ENCODE data around the gene PPFIA1. TPM values are rescaled to one million over a fixed set of nuclear protein-coding genes. Genes with fewer than 3 reads are reported as not detected.

The PPFIA1 gene
- total and polyA plus RNA-seq, 2 donors (not counting 1 experiment from before 2014, with no cell fraction given): 38.8 to 39.8 TPM

DNA sequence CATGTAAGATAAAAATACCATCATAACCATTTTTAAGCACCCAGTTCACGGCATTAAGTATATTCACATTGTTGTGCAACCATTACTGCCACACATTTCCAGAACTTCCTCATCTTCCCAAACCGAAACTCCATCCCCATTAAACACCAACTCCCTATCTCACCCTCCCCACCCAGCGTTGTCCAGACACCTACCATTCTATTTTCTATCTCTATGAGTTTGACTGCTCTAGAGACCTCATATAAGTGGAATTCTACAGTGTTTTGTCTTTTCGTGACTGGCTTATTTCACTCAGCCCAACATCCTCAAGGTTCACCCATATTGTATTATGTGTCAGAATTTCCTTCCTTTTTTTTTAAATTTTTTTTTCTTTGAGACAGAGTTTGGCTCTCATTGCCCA lies 45.2 kb downstream of the PPFIA1 start:
- Histone ChIP-seq H3K36me3 (ENCODE audit: control insufficient read depth, insufficient read depth, low read length) (peaks cover 3% of the 10 kb centered on the region), H3K27ac (ENCODE audit: insufficient read depth, low read length) (no peak overlapping the region), H3K4me2 (ENCODE audit: extremely low read depth, insufficient read depth, low read length) (no peak overlapping the region), H3K4me3 (replicated peaks in 1 of 4; ENCODE audit: control extremely low read depth in 1 of 4, insufficient read depth in 1 of 4, low read depth in 3 of 4, low read length in 4 of 4) (no peak overlapping the region), H4K20me1 (ENCODE audit: control insufficient read depth, extremely low read depth, insufficient read depth, low read length) (no peaks in the 10 kb centered on the region), H3K9me3 (ENCODE audit: control insufficient read depth, insufficient read depth, low read depth, low read length) (no peaks in the 10 kb centered on the region), H3K9ac (ENCODE audit: insufficient read depth, low read length) (no peak overlapping the region), H3K27me3 (ENCODE audit: control insufficient read depth, insufficient read depth, low read length) (no peaks in the 10 kb centered on the region), H3K79me2 (ENCODE audit: control insufficient read depth, insufficient read depth, low read length) (peaks cover 2% of the 10 kb centered on the region), H2AFZ (ENCODE audit: low read length) (no peak overlapping the region), H3K4me1 (ENCODE audit: control insufficient read depth, extremely low read depth, insufficient read depth, low read length) (peaks cover 2% of the 10 kb centered on the region)
- no peak for DNase-seq (ENCODE audit: low read depth in 2 of 2)
- TF ChIP-seq, protein P1, sequence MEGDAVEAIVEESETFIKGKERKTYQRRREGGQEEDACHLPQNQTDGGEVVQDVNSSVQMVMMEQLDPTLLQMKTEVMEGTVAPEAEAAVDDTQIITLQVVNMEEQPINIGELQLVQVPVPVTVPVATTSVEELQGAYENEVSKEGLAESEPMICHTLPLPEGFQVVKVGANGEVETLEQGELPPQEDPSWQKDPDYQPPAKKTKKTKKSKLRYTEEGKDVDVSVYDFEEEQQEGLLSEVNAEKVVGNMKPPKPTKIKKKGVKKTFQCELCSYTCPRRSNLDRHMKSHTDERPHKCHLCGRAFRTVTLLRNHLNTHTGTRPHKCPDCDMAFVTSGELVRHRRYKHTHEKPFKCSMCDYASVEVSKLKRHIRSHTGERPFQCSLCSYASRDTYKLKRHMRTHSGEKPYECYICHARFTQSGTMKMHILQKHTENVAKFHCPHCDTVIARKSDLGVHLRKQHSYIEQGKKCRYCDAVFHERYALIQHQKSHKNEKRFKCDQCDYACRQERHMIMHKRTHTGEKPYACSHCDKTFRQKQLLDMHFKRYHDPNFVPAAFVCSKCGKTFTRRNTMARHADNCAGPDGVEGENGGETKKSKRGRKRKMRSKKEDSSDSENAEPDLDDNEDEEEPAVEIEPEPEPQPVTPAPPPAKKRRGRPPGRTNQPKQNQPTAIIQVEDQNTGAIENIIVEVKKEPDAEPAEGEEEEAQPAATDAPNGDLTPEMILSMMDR (conservative IDR thresholded peaks at IDR 0.05 in 1 of 2, IDR thresholded peaks at IDR 0.05 in 1 of 2; ENCODE audit: low read depth in 1 of 2, low read length in 2 of 2): no peak
- no peak for TF ChIP-seq EZH2 (IDR thresholded peaks at IDR 0.05; ENCODE audit: low read length, missing control alignments)

DNA sequence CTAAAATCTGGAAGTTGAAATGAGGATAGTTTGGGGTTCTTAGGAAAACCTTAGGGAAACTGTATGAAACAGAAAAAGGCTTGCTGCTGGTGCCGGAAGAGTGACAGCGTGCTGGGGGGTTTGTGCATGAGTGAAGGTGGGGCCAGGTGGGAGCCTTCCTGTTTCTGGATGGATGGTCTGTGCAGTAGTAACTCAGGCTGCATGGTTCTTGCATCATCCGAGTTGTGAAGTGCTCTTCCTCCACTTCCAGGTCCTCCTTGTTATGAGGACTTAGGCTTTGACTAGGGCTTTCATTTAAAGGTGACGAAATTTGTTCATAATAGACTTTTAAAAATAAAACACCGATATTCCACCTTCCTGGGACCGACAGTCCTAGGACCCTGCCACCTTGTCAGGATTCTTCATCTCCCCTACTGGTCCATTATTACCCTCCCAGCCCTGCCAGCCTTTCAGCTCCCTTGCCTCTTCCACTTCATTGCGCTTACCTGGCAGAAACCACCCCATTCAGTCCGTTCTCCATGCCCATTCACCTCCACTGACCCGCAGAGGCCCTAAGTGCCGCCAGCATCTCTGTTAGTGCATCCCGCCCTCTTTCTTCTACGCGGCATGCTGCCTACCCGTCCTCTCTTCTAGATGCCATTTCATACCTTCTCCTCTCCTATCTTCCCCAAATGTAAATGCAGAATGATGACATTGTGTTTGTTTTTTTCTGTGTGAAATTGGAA lies 47.3 kb downstream of the PPFIA1 start:
- no peak overlapping the region for H3K9ac ChIP-seq (ENCODE audit: insufficient read depth, low read length)
- no peaks in the 10 kb centered on the region for H4K20me1 ChIP-seq (ENCODE audit: control insufficient read depth, extremely low read depth, insufficient read depth, low read length)
- no peak overlapping the region for H3K4me2 ChIP-seq (ENCODE audit: extremely low read depth, insufficient read depth, low read length)
- H3K4me3 ChIP-seq (replicated peaks in 1 of 4; ENCODE audit: control extremely low read depth in 1 of 4, insufficient read depth in 1 of 4, low read depth in 3 of 4, low read length in 4 of 4): no peak overlapping the region
- no peak overlapping the region for H2AFZ ChIP-seq (ENCODE audit: low read length)
- no peak overlapping the region for H3K27ac ChIP-seq (ENCODE audit: insufficient read depth, low read length)
- no peaks in the 10 kb centered on the region for H3K9me3 ChIP-seq (ENCODE audit: control insufficient read depth, insufficient read depth, low read depth, low read length)
- peaks cover 3% of the 10 kb centered on the region for H3K36me3 ChIP-seq (ENCODE audit: control insufficient read depth, insufficient read depth, low read length)
- no peaks in the 10 kb centered on the region for H3K4me1 ChIP-seq (ENCODE audit: control insufficient read depth, extremely low read depth, insufficient read depth, low read length)
- no peak for DNase-seq (ENCODE audit: low read depth in 2 of 2)
- H3K79me2 ChIP-seq (ENCODE audit: control insufficient read depth, insufficient read depth, low read length): peaks cover 2% of the 10 kb centered on the region
- no peaks in the 10 kb centered on the region for H3K27me3 ChIP-seq (ENCODE audit: control insufficient read depth, insufficient read depth, low read length)
- TF ChIP-seq, protein P1 (conservative IDR thresholded peaks at IDR 0.05 in 1 of 2, IDR thresholded peaks at IDR 0.05 in 1 of 2; ENCODE audit: low read depth in 1 of 2, low read length in 2 of 2): no peak
- TF ChIP-seq EZH2 (IDR thresholded peaks at IDR 0.05; ENCODE audit: low read length, missing control alignments): no peak

DNA sequence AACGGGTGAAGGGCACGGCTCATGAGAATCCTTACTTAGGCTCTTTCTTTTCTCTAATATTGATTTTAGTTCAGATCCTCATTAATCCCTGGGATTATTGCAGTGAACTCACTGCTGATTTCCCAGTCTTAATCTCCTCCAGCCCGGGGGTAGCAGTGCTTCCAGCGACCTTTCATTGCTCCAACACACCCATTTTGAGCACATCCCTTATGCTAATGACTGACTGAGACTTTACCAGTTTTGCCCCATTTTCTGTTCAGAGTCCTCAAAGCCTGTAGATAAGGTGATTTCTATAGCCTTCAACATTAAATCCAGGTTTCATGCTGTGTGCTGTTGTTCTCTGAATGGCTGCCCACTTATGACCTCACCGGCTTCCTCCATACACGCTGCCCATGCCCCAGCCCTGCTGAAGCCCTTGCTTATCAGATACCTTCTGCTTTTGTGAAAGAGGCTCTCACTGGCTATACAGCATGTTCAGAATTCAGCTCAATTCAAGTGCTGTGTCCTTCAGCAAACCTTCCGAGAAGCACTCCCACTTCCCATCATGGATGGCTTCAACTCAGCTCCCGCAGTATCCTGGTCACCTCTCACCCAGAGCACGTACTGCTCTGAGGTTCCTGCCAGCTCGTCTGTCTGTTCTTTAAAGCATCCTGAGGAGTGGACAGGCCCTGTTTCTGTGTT lies 49.0 kb downstream of the PPFIA1 start:
- H4K20me1 ChIP-seq (ENCODE audit: control insufficient read depth, extremely low read depth, insufficient read depth, low read length): no peaks in the 10 kb centered on the region
- H3K9me3 ChIP-seq (ENCODE audit: control insufficient read depth, insufficient read depth, low read depth, low read length): no peaks in the 10 kb centered on the region
- peaks cover 12% of the 10 kb centered on the region for H3K4me1 ChIP-seq (ENCODE audit: control insufficient read depth, extremely low read depth, insufficient read depth, low read length)
- H3K79me2 ChIP-seq (ENCODE audit: control insufficient read depth, insufficient read depth, low read length): peaks cover 2% of the 10 kb centered on the region
- H2AFZ ChIP-seq (ENCODE audit: low read length): no peak overlapping the region
- no peak for DNase-seq (ENCODE audit: low read depth in 2 of 2)
- no peak overlapping the region for H3K27ac ChIP-seq (ENCODE audit: insufficient read depth, low read length)
- H3K4me2 ChIP-seq (ENCODE audit: extremely low read depth, insufficient read depth, low read length): no peak overlapping the region
- H3K27me3 ChIP-seq (ENCODE audit: control insufficient read depth, insufficient read depth, low read length): no peaks in the 10 kb centered on the region
- H3K9ac ChIP-seq (ENCODE audit: insufficient read depth, low read length): no peak overlapping the region
- no peak for TF ChIP-seq EZH2 (IDR thresholded peaks at IDR 0.05; ENCODE audit: low read length, missing control alignments)
- TF ChIP-seq, protein P1 (conservative IDR thresholded peaks at IDR 0.05 in 1 of 2, IDR thresholded peaks at IDR 0.05 in 1 of 2; ENCODE audit: low read depth in 1 of 2, low read length in 2 of 2): no peak
- H3K4me3 ChIP-seq (replicated peaks in 1 of 4; ENCODE audit: control extremely low read depth in 1 of 4, insufficient read depth in 1 of 4, low read depth in 3 of 4, low read length in 4 of 4): no peak overlapping the region
- peaks cover 5% of the 10 kb centered on the region for H3K36me3 ChIP-seq (ENCODE audit: control insufficient read depth, insufficient read depth, low read length)
